ENCODE measurements around the gene ARRB2.

DNA sequence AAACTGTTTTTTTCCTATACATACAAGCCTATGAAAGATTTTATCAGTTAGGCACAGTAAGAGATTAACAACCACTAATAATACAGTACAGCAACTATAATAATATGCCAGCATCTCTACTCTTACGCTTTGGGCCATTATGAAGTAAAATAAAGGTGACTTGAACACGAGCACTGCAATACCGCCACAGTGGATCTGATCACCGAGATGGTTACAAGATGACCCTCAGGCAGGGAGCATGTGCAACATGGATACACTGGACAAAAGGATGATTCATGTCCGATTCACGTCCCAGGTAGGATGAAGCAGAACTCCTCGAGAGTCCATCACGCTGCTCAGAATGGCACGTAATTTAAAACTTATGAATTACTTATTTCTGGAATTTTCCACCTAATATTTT, 17.0 kb upstream of the ARRB2 start:
- TF ChIP-seq, protein P1, sequence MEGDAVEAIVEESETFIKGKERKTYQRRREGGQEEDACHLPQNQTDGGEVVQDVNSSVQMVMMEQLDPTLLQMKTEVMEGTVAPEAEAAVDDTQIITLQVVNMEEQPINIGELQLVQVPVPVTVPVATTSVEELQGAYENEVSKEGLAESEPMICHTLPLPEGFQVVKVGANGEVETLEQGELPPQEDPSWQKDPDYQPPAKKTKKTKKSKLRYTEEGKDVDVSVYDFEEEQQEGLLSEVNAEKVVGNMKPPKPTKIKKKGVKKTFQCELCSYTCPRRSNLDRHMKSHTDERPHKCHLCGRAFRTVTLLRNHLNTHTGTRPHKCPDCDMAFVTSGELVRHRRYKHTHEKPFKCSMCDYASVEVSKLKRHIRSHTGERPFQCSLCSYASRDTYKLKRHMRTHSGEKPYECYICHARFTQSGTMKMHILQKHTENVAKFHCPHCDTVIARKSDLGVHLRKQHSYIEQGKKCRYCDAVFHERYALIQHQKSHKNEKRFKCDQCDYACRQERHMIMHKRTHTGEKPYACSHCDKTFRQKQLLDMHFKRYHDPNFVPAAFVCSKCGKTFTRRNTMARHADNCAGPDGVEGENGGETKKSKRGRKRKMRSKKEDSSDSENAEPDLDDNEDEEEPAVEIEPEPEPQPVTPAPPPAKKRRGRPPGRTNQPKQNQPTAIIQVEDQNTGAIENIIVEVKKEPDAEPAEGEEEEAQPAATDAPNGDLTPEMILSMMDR (IDR thresholded peaks at IDR 0.05), result no peak
- TF ChIP-seq POLR2A (IDR thresholded peaks at IDR 0.05) (no peak), POLR2AphosphoS5 (IDR thresholded peaks at IDR 0.05) (no peak)
